Activated CD4-positive, CD25-positive, alpha-beta regulatory T cell treated with anti-CD3 and anti-CD28 coated beads, Interleukin-2, amount 50 U/mL, for 72 hours (primary cell): ENCODE measurements around the gene CRTC2.
A peak's percentile ranks its signal among the peaks of the same experiment; 100 is the strongest.
"Not testable (repeated sequence)": the region's sequence is repeated elsewhere in the genome, so short reads cannot be mapped to it uniquely, and the experiment has no call there.

ENCODE experiments used
- DNase-seq: peaks from one replicate; pipeline ENCODE4 v3.0.0; 2021

The CRTC2 gene

DNA sequence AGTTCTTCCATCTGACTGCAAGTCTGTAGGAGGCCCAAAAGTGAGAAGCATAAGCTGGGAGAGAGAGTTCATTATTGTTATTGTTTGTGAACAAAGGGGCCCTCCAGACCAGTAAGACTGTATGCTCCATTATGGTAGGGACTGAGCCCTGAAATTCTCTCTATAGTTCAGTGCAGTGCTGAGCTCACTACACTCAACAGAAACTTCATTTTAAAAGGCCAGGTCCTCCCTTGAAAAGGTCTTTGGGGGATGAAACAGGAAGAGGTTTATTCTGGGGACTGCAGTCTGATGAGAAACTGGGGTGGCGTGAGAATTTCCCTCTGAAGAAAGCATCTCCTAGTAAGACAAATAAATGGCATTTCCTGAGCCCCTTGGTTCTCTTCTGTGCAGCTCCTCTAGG, 30.2 kb downstream of the CRTC2 start:
- DNase-seq = no peak

DNA sequence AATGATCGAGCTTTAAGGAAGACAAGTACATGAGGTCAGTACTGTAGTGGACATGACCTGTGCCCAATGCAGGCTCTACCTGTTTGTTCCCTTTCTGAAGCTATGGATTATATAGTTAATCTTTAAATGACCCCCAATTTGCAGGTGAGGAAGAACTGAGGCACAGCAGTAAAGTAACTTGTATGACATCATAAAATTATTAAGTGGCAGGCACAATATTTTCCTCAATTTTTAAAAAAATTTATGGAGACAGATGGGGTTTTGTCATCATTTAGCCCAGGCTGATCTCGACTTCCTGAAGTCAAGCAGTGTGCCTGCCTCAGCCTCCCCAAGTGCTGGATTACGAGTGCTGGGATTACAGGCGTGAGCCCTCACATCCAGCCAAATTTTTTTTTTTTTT, 32.0 kb downstream of the CRTC2 start:
- DNase-seq = no peak

DNA sequence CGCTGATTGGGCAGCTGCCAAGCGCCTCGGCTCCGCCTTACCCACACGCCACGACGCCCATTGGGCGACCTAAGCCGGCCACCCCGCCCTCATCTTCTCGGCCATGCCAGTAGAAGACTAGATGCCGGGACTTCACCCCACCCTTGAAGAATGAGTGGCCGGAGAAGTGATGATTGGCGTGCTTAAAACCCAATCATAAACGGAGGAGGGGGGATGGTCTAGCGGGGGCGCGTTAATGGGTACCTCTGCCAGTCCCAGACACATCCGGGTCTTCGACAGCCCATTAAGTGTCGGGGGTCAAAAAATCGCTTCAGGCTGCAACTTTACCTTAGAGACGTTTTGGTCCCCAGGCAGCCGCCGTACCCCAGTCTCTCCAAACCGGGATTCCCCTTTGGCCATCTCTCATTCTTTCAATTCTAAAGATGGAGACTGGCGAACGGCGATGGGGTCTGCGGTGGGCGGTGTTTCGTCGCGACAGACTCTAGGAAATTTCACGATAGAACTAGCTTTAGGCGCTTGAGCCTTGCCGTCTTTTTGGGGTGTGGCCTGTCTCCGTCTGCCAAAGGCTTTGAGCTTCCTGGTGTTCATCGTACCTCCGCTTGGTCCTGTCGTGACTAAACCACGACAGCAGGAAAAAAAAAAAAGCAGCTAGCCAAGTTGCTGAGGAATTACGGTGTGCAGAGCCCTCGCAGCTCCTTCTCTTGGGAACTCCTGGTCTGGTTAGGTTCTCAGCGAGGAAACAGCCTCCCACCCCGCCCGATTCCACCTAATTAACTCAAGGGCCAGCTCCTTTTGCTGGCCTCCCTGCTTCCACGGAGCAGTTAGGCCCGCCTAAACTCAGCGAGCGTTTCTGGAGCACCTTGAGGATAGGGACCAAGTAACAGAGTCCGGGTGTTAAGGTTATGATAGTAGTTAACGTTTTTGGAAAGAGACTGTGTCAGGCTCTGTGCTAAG, 35.2 kb downstream of the CRTC2 start, which contains the start of gene GATAD2B:
GATAD2B (minus strand) TSS at position 1 of the 954 bp plus-strand sequence. CDS start 94,625 bp downstream, outside the sequence.
- DNase-seq = peak; percentile 95

DNA sequence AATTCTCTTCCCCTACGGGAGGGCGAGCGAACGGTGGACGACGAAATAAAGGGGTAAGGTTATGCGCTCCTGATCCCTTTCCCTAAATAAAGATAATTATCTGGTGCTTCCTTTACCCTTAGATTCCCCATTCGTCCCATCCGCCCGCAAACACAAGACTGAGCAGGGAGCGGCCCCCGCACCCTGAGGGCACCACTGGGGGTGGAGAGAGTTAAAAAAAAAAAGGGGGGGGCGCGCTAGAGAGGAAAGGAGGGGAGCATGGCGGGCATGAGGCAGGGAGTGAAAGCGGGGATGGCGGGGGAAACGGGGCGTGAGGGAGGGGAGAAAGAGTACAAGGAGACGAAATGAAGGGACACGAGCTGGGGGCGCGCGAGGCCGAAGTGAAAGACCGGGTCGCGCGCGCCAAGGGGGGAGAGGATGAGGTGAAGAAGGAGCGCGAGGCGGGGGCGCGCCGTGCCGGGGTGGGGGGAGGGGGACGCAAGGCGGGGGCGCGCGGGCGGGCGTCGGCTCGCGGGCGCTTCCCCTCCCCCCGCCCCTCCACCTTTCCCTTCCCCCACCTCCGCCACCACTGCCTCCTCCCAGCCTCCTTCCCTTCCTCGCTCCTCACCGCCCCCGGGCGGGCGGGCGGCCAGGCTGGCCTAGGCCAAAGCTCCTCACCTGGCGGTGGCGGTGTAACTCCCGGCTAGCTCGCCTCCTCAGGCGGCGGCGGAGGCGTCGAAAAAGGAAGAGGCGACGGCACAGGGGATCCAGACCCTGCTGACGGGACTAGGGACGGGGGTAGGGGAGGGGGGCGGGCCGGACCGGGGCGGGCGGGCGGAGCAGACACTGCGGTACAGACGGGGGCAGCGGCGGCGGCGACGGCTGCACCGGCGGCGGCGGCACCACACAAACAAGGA, 36.1 kb downstream of the CRTC2 start:
- no peak for DNase-seq

DNA sequence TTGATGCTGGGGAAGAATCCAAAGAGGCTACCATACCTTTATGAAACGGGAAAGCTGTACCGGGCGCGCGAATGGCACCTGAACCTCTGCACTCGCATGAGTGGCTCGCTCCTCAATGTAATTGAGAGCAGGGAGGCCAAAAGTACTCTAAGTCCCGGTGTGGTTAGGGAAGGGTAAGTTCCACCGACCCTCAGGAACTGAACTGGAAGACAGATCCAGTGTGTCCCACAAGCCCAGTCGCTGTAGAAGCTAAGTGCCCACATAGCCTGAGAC, 36.7 kb downstream of the CRTC2 start:
- no peak for DNase-seq

DNA sequence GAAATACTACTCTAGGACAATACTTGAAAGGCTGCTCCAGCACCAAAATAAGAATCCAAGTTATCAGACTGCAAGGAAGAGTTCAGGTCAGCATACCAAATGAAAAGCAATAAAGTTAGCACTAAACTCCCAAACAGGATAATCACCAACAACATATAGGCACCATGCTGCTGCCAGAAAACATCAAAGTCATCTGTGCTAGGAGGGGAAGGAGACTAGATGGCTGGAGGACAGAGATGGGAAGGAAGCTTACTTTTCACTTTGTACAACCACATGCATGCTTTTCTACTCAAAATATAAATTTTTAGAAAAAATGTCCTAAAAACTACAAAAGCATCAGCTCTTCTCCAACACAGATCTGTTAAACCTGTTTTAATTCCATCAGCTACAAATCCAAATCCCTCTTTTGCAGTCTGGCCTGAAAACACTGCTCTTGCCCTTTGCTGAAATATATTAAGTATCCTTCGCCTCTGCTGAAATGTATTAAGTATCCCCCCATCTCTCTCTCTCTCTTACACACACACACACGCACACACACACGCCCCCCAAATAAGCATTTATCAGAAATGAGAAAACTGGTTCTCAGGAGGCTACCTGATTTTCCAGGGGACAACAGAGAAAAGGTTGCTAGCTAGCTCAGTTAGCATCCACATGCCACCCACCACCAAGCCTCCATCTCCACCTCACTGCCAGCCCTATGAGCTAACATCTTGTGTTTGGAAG, 37.2 kb downstream of the CRTC2 start:
- no peak for DNase-seq

DNA sequence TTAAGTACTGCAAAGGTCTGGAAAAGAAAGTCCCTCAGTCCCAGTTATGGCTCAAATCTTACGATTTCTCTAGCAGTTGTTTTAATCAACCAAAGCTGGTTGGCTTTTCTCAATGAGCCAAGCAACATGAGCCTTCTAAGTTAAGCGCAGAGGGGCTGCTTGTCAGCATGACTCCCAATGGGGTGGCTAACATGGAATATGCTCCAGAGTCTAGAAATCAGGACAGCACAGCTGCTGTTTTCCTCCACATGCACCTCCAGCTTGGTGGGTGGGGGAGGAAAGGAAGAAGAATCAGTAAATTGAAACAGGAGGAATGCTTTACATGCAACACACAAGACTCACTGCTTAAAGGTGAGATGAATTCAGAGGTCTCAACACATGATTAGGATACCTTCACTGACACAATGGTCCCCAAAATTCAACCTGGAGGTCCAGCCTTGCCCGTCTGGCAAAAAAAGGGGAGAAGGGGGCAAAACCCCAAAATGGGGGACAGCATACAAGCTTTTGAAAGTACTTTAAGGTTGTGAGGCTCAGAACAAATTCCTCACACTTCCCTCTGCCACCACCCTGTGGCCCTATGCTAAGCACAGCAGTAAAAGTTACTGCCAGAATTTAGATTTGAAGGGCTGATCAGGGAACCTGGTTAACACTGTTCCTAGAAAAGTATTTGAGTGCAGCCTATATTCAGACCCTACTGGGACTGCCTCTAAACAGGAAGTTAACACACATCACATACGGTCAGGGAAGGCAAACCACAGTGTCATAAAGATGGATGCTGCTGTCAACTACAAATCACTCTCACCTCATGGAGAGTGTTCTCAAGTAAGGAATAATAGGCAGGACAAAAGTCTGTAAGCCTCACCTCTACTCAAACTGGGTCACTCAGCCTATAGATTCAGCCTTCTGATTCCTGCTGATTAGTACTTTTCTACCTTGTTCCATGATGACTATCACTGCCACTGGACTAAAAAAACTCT, 38.2 kb downstream of the CRTC2 start:
- no peak for DNase-seq

DNA sequence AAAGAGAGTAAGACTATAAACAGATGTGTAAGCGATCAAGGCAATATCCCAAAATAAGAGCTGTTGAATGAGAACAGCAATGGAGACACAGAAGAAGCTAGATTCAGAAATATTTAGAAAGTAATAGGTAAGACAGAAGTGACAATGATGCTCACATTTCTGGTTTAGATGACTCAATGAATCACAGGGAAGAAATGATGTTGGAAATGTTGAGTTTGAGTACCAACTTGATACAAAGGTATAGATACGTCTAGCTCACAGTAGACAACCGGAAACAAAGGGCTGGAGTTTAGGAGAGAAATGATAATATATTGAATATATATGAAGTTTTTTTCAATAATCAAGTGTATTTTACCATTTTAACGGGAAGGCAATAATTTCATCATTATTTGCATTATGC, 42.1 kb downstream of the CRTC2 start:
- DNase-seq = no peak

DNA sequence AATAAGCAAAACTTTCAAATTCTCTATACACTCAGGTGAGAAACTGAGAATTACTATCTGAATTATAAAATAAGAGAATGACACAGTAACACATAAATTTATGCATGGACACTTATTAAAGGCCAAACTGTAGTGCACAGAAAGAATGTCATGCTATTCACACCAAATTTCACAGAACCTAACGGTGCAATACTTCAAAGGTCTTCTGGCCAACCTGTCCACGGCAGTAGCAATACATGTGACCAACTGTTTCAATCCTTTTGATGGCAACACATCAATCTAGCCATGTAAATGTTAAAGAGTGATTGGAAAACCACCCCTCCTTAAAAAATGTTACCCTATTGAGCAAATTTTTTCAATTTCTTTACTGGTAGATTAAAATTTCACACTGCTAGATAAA, 46.1 kb downstream of the CRTC2 start:
- no peak for DNase-seq

DNA sequence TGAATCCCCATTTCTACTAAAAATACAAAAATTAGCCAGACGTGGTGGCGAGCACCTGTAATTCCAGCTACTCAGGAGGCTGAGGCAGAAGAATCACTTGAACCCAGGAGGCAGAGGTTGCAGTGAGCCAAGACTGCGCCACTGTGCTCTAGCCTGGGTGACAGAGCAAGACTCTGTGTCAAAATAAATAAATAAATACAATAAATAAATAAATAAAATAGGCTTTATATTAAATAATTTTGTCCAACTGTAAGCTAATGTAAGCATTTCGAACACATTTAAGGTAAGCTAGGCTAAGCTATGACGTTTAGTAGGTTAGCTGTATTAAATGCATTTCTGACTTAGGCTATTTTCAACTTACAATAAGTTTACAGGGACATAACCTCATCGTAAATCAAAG, 47.9 kb downstream of the CRTC2 start:
- not testable (repeated sequence) for DNase-seq

DNA sequence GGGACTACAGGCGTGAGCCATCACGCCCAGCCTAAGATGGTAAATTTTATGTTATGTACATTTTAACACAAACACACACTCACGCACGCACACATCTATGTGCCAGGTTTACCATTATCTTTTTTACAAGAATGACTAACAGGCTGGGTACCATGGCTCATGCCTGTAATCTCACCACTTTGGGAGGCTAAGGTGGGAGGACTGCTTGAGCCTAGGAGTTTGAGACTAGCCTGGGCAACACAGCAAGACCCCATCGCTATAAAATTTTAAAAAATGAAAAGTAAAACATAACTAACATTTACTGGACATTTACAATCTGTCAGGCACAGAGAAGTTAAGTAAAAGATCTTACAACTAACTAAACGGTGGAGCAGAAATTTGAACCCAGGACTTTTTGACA, 50.3 kb downstream of the CRTC2 start:
- DNase-seq = no peak

DNA sequence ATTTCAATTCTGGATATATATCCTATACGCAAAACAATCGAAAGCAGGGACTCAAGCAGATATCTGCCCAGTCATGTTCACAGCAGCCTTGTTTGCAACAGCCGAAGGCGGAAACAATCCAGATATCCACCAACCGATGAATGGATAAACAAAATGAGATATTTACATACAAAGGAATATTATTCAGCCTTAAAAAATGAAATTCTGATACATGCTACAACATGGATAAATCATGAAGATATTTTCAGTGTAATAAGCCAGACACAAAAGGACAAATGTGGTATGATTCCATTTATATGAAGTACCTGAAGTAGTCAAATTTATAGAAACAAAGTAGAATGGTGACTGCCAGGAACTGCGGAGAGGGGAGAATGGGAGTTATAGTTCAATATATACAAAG, 51.3 kb downstream of the CRTC2 start:
- no peak for DNase-seq

DNA sequence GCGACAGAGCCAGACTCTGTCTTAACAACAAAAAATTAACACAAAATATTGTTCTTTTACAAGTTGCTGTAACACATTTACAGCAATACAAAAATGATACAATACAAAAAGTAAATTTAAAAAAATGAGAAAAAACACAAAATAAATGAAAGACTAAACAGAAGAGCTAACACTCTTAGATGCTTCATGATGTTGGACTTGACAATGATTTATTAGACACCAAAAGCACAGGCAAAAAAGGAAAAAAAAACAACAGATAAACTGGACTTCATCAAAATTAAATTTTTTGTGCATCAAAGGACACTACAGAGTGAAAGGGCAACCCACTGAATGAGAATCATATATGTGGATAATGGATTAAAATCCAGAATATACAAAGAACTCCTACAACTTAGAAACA, 52.0 kb downstream of the CRTC2 start:
- DNase-seq = no peak

DNA sequence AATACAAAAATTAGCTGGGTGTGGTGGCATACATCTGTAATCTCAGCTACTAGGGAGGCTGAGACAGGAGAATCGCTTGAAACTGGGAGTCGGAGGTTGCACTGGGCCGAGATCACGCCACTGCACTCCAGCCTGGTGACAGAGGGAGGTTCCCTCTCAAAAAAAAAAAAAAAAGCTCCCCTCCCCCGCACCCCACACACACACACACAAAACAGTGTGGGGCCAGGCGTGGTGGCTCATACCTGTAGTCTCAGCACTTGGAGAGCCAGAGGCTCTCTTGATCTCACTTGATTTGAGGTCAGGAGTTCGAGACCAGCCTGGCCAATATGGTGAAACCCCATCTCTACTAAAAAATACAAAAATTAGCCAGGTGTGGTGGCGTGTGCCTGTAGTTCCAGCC, 52.5 kb downstream of the CRTC2 start:
- DNase-seq = not testable (repeated sequence)

DNA sequence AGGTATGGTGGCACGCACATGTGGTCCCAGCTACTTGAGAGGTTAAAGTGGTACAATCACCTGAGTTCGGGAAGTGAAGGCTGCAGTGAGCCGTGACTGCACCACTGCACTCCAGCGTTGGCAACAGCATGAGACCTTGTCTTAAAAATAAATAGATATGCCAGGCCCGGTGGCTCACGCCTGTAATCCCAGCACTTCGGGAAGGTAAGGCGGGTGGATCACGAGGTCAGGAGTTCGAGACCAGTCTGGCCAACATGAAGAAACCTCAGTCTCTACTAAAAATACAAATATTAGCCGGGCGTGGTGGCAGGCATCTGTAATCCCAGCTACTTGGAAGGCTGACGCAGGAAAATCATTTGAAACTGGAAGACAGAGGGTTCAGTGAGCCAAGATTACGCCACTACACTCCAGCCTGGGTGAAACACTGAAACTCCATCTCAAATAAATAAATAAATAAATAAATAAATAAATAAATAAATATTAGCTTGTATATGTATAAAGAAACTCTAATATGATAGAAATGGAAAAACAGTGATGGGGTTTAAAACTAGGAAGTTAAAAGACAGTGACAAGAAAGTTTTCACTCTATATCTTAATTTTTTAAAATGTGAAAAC, 54.5 kb downstream of the CRTC2 start:
- DNase-seq = no peak

DNA sequence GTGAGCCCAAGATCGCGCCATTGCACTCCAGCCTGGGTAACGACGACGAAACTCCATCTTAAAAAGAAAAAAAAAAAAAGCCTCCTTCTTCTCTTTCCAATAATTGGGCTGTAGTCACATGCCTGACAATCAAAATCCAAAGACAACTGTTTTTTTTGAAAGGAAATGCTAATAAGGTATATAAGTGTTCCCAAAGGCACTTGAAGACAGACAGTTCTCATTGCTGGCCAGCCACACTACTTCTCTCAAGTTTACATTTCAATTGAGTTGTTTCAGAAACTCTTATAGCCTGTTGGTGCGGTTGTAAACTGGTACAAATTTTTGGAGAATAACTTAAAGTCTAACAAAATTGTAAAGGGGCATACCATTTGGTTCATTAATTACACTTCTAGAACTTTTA, 58.9 kb downstream of the CRTC2 start:
- no peak for DNase-seq
